HG02571 (cell line): ENCODE data around the gene VPS26C.
"Not testable (repeated sequence)": the region's sequence is repeated elsewhere in the genome, so short reads cannot be mapped to it uniquely, and the experiment has no call there.

Experiments
- ATAC-seq: cut with Tn5 transposase; IDR thresholded peaks from one replicate; pipeline ENCODE4 v1.9.1; 2021; ENCODE audit warnings: mild to moderate bottlenecking, moderate library complexity; ENCODE audit not compliant: unreplicated experiment

Gene VPS26C

DNA sequence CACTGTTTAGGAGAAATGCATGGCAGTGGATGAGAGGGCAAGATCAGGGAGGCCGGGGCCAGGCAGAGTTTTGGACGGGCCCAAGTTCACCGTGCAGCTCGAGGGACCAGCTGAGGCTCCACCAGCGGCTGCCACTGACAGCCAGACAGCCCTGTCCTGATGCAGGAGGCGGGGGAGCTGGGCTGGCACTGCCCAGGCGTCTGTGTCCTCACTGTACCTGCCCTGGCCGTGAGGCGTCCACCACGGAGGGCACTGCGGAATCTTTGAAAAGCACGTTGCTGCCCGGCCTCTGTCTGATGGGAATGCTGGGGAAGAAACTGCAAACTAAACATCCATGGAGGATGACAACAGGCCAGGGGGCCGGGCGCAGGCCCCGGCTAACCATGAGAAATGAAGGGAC, 35.5 kb downstream of the VPS26C start:
- ATAC-seq: no peak

DNA sequence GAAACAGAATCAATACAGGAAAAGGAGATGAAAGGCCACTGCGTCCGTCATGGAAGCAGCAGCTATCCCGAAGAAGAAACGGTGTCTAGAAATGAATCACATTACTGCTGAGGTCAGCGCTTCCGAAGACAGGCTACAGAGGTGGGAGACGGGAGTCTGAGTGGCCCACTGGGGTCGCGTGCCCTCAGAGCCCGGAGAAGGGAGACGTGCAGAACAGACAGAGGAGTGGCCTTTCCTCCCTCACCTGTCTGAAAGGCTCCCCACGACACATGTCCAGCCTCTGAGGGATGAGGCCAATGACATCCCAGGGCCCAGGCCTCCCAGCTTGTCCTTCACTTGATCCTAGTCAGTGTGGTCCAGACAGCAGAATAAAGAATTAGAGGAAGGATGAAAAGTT, 35.9 kb downstream of the VPS26C start:
- ATAC-seq: no peak

DNA sequence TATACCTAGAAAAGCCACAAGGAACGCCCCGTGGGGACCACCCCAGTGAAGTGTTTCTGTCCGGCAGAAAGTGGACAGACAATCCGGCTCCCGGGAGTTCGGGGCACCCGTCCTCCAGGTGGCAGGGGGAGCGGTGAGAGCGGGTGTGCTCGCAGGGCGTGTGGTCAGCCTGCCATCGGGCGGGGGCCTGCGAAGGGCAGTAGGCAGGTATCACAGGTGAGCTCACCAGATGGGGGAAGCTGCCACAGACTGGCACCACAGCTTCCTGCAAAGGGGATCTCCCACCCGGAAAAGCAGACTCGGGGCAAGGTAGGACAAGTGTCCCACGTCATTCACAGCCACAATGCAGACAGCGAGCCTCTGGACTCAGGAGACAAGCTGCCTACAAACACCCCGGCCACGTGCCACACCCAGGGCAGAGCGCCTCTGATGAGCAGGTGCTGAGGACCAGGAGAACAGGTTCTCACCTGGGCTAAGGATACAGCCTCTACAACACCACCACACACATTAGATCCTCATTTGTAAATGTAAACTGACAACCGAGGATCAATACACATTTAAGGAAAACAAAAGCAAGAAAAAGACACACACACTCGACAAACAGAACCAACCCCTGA, 36.4 kb downstream of the VPS26C start:
- no peak for ATAC-seq

DNA sequence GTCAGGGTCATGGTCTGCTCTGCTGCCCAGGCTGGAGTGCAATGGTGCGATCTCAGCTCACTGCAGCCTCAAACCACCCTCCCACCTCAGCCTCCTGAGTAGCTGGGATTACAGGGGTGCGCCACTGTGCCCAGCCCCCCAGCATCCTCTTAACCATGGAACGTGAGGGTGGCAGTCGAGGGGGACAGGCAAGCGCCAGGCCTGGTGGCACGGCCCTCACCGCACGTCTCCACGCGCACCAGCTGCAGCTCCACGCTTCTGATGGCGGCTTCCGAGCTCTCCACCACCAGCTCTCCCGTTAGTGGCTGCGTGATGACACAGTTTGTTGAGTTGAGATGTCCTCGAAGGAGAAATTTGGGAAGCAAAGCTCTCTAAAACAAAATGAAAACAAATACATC, 39.1 kb downstream of the VPS26C start:
- ATAC-seq: no peak

DNA sequence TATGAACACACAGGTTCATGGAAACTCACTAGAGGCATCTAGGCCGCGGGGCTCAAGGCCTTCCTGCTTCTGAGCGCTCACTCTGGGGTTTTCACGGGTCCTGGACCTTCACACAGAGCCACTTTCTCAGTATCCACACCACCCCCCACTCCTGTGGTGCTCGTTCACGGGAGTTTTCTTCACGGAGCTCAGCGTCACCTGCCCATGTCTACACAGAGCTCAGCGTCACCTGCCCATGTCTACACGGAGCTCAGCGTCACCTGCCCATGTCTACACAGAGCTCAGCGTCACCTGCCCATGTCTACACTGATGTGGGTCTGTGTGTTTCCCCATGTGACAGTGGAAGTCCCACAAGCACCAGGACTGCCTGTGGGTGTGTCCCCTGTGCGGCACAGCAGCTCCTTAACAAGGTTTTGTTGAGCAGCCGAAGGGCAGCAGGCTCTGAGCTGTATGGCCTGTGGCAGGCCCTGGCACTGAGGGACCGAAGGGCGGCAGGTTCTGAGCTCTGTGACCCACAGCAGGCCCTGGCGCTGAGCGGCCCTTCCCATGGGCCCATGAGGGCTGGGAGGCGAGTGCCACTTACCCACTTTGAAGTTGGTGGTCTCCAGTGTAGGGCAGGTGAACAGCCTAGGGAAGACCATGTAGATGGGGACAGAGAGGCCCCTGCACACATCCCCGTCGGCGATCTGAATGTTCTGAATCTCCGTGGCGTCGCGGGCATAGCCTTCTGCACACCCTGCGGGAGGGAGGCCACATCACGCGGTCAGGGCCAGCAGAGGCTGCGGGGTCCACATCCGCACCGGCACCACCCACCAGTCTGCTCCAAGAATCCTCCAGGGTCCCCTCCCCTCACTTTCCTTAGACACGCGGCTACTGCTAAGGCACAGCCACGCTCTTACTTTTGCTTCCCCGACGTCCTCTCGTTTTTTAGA, 39.8 kb downstream of the VPS26C start:
- no peak for ATAC-seq

DNA sequence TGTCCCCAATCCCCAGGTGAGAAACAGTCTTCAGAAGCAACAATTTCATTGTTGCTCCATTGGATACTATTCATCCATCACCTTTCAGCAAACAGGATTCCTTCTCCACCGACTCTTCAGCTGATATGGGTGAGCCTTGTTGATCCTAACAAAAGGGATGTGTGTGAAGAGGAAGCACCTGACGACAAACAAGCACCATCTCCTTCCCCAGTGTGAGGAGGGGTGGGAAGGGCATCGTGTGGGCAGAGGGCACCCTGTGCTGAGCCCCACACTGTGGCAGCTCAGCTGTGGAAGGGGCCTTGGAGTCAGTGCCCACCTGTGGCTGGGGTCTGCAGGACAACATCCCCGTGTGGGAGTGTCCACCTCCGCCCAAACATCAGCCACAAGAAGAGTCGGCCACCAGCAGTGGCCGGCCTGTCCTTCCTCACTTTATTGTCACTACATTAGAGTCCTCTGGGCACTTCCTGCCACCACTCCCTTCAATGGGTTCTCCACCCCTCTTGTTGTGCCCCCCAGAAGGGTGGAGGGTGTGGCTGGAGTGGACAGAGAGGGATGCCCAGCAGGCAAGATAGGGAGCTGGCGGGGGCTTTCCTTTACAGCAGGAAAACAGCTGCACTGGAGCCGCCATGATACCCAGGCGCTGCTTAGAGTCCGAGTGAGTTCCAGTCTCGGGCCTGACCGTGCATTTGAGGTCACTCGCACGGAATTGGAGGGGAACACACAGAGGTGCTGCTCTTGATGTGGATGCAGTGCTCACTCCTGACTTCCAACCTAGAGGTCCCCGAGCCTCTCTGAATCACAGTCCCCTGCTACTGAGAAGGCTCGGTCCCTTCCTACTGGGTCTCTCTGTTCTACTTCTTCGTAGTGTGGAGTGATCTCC, 40.9 kb downstream of the VPS26C start:
- ATAC-seq: no peak

DNA sequence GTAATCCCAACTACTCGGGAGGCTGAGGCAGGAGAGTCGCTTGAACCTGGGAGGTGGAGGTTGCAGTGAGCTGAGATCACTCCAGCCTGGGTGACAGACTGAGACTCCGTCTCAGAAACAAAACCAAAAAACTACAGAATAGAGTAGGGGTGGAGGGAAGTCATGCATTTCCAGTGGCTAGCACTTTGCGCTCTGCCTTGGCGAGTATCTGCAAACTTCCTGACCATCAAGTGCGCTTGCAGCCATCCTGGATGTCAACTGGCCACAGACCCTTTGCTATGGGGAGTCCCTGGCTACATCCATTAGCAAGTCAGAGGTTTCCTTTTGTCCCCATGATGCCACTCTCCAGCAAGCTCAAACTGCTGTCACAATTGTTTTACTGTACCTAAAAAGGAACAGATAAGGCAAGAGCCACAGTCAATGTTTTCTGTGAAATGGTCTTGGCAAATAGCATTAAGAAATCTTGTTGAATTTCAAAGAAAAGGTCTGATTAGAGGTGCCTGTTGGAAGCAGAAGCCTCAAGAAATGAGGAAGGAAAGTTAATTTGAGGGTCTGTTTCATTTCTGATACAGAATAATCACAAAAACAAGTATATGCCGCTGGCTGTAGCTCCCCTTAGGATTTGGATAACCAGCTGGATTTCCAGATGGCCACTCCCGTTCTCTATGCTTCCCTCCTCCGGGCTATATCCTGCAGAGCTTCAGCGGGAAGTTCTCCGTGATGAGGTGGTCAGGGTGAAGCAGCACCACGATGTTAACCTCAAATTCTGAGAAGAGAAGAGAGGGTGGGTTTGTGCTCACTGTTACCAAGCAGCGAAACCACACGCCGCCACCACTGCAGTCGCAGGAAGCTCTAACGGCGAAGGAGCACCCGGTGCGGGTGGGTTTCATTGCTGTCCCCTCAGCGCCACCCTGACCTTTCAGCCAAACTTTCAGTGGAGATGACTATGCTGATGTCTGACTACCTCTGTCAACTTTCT, 42.0 kb downstream of the VPS26C start:
- ATAC-seq: no peak

DNA sequence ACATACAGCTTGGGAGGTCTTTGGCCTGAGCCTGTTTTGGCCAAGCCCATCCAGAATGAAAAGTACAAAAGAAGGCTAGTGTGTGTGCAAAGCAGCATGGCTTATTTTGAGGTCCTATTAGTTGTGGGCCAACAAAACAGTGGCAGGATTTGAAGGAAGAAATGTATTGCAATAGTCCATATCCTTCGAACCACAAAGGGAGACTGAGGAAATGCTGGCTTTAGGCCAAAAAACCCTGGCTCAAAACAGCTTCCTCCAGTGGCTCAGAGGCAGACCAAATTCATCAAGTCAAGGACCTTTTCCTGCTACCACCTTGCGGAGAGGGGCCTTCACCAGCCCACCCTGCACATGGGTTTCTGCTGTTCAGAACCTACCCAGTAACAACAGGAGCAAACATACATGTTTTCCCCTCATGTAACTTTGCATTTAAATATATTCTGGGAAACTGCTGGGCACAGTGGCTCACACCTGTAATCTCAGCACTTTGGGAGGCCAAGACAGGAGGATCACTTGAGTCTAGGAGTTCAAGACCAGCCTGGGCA, 43.3 kb downstream of the VPS26C start:
- ATAC-seq: no peak

DNA sequence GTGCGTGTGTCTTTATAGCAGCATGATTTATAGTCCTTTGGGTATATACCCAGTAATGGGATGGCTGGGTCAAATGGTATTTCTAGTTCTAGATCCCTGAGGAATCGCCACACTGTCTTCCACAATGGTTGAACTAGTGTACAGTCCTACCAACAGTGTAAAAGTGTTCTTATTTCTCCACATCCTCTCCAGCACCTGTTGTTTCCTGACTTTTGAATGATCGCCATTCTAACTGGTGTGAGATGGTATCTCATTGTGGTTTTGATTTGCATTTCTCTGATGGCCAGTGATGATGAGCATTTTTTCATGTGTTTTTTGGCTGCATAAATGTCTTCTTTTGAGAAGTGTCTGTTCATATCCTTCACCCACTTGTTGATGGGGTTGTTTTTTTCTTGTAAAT, 44.9 kb downstream of the VPS26C start:
- not testable (repeated sequence) for ATAC-seq

DNA sequence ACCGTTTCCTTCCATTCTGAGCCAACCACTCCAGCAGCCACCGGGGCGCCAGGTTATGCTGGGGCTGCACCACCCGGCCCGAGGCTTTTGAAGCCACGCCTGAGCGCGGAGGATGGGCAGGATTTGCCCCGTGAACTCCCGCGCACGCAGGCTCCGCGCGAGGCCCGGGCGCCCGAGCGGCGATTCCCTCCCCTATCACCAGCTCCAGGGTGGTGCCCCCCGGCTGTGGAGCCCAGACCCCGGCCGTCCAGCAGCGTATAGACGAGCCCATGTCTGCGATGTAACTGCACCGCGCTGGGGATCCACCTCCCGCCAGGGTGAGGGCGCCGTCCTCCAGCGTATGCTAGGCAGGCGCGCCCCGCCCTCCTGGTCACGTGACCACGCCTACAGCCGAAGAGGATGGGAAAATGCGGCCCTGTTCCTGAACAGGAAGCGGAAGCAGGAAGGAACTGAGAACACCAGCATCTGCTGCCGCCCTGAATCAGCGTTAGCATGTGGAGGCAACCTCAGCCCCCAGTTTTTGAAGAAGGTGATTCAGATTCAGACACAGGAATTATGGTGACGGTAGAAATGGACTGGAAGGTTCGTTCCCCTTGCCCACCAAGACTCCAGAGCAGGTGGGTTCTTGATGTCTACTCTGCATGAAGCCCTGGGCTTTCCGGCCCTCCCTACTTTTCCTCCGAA, 46.0 kb downstream of the VPS26C start:
- ATAC-seq: peak; percentile 86

DNA sequence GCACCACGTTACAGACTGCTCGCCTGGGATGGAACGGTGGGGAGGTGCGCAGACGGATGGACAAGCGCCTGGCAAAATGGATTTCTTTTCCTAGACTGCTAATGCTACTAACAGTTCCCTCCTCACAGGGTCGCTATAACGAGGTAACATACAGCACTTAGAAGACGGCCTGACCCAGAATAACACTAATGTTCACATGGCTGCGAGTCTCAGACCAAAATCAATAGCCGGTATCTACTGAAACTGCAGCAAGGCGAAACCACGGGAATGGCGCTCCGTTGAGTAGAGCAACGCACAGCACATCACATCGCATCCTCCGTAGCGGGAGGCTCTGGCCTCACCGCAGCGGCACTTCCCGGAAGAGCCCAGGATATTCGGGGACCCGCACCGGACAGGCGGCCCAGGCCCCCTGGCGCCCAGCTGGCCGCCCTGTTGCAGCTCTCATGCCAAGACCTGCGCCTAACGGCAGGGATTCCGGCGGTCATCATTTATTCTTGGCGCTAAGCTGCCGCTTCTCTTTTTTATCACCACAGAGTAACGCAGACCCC, 46.6 kb downstream of the VPS26C start:
- ATAC-seq: peak; percentile 28

DNA sequence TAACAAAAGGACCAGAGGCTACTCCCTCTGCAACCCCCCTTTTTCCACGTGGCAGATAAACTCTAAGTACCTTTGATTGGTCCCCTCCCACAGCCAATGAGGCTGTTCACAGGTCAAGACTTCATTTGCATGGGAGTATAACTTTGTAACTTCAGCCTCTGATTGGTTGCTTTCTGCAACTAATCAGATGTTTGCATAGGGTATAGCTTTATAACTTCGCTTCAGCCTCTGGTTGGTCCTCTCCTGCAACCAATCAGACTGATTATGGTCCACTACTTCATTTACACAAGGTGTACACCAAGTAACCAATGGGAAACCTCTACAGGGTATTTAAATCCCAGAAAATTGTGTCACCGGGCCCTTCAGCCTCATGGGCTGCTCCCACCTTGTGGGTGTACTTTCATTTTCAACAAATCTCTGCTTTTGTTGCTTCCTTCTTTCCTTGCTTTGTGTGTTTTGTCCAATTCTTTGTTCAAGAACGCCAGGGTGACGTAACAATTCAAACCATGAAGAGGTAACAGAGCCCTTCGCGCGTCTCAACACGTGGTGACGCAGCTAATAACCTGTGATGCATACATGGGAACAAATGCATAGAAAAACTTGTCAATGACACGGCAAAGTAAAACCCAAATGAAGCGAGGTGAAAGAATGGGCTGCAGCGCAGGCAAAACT, 47.2 kb downstream of the VPS26C start:
- ATAC-seq: no peak

DNA sequence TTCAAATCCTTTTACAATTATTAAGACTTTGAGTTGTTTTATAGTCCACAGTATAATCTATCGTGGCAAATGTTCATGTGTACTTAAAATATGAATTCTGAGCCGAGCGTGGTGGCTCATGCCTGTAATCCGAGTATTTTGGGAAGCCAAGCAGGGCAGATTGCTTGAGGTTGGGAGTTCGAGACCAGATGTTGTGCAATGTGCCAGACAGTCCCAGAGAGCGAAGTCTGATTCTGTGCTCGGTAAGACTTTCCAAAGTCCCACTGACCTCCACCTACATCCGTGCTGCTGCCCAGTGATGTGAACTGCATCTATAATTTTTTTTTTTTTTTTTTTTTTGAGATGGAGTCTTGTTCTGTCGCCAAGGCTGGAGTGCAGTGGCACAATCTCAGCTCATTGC, 52.2 kb downstream of the VPS26C start:
- ATAC-seq: no peak

DNA sequence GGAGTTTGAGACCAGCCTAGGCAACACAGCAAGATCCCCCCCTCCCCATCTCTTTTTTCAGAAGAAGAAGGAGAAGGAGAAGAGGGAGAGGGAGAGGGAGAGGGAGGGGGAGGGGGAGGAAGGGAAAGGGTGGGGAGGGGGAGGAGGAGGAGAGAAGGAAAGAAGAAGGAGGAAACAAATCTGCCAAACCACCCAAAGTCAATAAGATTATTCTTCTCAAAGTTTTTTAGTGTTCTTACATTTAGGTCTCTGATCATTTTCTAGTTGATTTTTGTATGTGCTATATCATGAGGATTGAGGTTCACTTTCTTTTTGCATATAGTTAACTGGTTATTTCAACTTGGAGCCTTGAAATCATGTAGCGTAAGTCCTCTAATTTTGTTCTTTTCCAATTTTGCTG, 56.3 kb downstream of the VPS26C start:
- ATAC-seq: no peak

DNA sequence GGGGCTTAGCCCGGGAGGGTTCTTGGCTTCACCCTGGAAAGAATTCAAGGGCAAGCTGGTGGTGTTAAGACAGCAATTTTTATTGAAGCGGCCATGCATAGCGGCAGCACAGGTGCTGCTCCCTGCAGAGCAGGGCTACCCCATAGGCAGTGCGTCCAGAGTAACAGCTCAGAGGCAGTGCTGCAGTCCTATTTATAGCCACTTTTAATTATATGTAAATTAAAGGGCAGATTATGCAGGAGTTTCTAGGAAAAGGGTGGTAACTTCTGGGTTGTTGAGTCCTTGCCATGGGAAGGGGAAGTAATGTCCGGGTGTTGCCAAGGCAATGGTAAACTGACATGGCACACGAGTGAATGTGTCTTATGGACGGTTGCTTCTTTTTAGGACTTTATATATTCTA, 57.0 kb downstream of the VPS26C start:
- ATAC-seq: no peak

DNA sequence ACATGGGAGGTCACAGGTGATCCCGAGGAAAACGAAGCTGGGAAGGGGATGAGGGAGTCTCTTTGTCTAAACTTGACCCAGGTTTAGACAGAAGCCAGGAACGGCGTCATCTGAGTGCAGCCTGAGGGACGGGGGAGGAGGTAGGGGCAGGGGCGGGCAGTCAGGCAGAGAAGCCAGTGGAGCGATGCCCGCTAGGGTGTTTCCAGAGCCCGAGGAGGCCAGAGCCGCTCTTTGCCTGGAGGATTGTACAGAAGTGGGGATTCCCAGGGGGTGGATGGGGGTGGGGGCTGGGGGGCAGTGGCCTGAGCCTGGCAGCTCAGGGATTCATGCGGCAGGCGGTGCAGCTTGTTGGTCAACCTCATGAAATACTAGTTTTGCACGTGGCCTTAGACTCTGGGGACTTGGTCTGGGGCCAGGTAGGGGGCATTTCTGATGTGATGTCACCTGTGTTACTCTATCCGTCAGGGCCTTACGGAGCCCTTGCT, 58.4 kb downstream of the VPS26C start:
- ATAC-seq: peak; percentile 29

DNA sequence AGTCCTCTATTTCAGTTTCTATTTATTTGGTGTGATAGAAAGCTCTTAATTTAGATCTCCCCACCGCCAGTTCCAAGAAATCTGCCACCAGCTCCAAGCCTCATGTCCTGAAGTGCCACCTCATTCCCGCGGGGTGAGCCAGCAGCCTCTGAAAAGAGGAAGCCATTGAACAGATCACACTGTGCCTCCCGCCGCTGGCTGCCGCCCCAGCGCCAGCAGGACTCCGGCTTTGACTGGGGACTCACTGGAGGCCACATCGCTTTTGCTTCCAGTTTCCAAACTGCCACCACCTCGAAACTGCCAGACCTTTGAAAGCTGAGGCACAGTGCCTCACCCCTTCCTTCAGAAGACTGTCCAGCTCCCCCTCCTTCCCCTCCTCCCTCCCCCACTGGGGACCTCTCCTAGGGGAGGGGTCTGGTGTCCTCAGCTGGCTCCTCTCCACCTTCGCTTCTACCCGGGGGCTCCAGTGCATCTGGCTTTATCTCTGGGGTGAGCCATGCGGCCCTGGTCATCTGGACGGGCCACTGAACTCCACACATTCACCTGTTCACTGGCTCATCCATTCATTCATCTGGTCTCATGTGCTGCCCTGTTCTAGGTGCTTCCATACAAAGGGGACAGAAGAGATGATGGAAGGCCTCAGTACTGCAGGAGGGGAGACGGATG, 58.9 kb downstream of the VPS26C start:
- peak; percentile 61 for ATAC-seq
